Keratinocyte (primary cell): ENCODE data around the gene ADAM12.

Experiments
- EZH2 ChIP-seq: IDR thresholded peaks from one replicate; pipeline ENCODE4 v1.6.1; 2012; ENCODE audit warnings: inconsistent platforms, mild to moderate bottlenecking, low read length, moderate library complexity
- TF ChIP-seq, protein P1 (sequence below), 3 experiments: IDR thresholded peaks in 1 of 3; conservative IDR thresholded peaks in 1 of 3; optimal IDR thresholded peaks in 1 of 3; 2 replicates in 2 of 3; 3 replicates in 1 of 3; pipeline versions ENCODE3 to v1.5.1; 2011; ENCODE audit warnings: low read length in 3 of 3, mild to moderate bottlenecking in 3 of 3, moderate library complexity in 2 of 3, control low read depth in 1 of 3, inconsistent platforms in 1 of 3; ENCODE audit not compliant: insufficient read depth in 2 of 3; ENCODE audit errors: extremely low read depth in 1 of 3

DNA sequence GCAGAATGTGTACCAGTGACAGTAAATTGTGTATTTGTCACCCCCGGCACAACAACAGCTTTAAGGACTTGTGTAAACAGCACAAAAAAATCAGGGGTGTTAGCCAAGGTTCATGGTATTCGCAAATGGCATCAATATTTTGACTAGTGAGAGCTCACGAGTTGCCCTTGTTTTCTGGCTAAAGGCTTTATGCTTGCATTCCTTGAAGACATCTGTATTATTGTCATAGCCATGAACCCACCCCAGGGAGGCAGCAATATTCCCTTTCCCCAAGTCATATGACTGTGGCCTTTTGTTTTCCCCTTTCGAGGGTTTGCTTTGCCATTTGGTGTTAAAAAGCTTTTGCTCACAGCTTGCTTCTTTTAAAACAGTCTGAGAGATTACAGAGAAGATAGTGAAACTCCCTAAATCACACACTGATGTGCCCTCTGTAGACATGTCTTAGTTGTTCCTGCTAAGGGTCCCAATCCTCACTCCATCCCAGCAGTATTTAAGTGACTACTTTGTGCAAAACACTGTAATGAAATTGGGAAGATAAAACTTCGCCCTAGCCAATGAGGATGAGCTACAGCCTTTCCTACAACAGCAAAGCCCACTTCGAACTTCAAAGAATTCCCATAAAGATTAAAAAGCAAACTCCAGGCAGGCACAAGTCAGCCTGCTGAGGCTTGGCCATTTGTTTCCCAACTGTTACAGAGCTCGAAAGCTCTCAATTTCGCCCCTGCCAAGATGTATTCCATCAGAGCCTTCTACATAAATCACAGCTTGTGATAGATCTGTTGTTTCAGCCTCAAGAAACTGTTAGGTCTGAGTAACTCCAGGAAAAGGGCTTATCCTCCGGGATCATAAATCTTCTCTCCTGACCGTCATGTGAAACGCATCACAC is 172.3 kb downstream of the ADAM12 start:
- TF ChIP-seq, protein P1, sequence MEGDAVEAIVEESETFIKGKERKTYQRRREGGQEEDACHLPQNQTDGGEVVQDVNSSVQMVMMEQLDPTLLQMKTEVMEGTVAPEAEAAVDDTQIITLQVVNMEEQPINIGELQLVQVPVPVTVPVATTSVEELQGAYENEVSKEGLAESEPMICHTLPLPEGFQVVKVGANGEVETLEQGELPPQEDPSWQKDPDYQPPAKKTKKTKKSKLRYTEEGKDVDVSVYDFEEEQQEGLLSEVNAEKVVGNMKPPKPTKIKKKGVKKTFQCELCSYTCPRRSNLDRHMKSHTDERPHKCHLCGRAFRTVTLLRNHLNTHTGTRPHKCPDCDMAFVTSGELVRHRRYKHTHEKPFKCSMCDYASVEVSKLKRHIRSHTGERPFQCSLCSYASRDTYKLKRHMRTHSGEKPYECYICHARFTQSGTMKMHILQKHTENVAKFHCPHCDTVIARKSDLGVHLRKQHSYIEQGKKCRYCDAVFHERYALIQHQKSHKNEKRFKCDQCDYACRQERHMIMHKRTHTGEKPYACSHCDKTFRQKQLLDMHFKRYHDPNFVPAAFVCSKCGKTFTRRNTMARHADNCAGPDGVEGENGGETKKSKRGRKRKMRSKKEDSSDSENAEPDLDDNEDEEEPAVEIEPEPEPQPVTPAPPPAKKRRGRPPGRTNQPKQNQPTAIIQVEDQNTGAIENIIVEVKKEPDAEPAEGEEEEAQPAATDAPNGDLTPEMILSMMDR (optimal IDR thresholded peaks at IDR 0.05 in 1 of 3, IDR thresholded peaks at IDR 0.05 in 1 of 3, conservative IDR thresholded peaks at IDR 0.05 in 1 of 3; ENCODE audit: extremely low read depth in 1 of 3, insufficient read depth in 2 of 3, low read length in 3 of 3) = no peak
- no peak for TF ChIP-seq EZH2
